ENCODE data around the gene COA7.

The COA7 gene

DNA sequence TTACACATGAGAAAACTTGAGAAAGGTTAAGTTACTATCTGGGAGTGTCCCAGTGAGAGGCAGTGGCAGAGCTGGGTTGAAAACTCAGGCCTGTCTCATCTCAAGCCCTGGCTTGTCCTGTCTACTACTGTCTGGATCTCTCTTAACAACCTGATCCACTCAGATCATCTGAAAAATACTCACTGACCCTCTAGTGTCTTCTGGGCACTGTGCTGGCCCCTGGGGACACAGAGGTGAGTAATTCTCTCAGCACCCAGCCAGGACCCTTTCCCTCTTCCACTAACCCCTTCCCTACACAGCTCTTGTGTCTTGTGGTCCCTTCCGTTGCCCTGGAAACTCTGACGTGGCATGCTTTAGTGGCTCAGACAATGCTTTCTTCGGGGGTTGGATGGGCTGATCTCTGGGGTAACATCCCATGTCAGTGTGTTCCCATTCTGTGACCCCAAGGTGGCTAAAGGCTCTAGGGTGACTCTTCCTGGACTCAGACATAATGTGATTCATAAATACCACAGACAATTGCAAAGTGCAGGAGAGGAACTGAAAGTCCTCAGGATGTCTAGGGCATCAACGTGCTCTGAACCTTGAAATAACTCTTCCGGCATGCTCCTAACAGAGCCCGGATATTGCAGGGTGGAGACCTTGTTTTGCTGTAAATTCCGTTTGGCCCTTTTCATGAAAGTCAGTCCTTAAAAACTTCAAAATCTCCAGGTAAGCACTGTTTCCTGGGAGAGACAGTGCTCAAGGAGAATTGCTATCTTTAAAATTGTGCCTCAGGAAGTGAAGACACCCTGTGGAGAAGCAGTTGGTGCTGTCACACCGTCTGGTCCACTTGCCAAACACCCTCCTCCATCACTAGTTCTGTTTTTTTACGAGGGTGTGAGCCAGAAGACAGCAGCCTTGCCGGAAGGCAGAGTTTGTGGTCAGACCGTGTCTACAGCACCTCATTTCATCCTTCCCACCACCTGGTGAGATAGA lies 61.1 kb downstream of the COA7 start:
- DNase-seq (ENCODE audit: low read depth, low spot score) = no peak

DNA sequence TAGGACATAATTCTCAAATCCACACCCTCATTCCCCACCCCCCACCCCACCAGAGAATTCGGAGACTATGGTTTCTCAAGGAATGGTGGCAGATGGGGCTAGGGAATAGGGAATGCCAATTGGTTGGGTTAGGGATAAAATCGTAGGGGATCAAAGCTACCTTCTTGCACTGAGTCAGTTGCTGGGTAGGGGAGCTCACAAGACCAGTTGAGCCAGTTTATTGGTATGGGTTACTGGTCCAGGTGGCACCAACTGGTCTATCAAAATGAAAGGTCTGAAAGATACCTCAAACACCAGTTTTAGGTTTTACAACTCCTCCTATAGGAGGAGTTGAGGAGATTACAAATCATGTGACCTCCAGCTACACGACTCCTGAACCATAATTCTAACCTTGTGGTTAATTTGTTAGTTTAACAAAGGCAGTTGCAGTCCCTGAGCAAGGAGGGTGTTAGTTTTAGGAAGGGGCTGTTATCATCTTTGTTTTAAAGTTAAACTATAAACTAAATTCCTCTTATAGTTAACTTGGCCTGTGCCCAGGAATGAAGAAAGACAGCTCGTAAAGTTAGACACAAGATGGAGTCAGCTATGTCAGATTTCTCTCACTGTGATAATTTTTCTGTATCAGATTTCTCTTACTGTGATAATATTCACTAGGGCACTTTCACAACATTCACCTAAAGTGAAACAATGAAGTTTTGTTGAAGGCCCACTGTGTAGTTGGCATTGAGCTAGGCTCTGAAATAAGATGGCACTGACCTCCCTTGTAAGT lies 62.6 kb downstream of the COA7 start:
- no peak for DNase-seq (ENCODE audit: low read depth, low spot score)
